A549 treated with RU486 at 1 μM for 4 hours (cell line): ENCODE measurements around the gene MIEF1. TPM values are rescaled to one million over a fixed set of nuclear protein-coding genes. Genes with fewer than 3 reads are reported as not detected.

Experiments used
- total RNA-seq: library from RNA; stranded (reverse); fragments of 200-300 nt; extraction: Qiagen RNA extraction; gene quantifications from 5 replicates; pipeline ENCODE4 v1.2.3, GENCODE V29; 2022; ENCODE audit warnings: low read depth

The MIEF1 gene
- total RNA-seq, result 21.4 to 25.7 TPM (median 24.8 TPM) in 5 replicates

DNA sequence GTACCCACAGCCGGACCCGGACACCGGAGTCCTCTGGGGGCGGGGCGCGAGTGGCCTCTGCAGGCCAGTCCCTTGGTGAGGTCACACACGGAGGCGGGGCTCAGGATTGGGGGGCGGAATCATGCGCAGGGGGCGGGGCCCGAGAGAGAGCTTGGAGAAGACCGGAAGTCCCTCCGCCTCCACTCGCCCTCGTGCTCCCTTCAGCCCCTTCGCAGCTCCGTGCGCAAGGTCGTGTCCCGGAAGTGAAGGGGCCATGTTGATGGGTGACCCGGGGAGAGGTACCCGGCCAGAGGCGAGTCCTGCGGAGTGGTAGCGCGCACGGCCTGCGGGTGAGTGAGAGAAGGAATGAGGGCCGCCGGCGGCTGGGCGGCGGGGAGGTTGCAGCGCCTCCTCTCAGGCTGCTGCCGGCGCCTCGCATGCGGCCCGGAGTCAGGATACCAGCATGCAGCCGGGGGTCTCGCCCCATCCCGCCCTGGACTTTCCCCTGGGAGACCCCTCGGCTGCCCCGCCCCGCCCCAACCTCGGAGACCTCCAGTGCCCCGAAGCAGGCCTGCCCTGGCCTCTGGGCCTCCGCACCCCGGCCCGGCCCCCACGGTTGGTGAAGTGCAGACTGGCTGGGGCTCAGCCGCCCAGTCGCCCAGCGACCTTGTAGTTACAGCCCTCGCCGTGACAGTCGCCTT is at the start of gene MIEF1:
Gene MIEF1 (plus strand): TSS at position 182 of the 680 bp plus-strand sequence. CDS start 9,005 bp downstream, outside the sequence.

DNA sequence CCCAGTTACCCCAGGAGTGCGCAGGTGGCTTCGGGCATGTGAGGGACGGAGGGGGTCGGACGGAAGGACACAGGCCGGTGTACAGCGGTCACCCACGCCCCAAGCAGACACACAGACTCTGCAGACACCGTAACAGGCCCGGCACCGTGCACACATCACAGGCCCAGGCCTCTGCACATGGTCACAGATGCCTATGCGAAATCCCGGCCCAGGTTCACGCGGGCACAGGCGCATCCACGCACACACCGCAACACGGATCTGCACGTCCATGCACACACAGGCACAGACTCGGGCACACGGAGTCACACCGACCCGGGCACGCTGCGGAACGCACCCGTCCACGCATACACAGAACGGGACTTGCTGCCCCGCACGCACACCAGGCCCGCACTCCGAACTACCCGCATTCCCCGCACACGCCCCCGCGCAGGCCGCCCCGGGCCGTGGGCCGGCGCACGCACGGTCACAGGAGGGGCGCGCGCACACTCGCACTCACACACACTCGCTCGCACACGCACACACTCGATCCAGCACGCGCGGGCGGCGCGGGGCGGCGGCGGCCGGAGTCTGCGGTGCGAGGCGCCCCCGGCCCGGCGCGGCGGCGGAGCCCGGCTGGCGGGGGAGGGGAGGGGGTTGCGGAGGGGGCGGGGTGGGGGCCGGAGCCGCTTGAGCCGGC is 45.4 kb upstream of the MIEF1 start, which contains the start of gene MGAT3:
Gene MGAT3 (plus strand): TSS at position 491 of the 676 bp plus-strand sequence. CDS start 30,336 bp downstream, outside the sequence.

DNA sequence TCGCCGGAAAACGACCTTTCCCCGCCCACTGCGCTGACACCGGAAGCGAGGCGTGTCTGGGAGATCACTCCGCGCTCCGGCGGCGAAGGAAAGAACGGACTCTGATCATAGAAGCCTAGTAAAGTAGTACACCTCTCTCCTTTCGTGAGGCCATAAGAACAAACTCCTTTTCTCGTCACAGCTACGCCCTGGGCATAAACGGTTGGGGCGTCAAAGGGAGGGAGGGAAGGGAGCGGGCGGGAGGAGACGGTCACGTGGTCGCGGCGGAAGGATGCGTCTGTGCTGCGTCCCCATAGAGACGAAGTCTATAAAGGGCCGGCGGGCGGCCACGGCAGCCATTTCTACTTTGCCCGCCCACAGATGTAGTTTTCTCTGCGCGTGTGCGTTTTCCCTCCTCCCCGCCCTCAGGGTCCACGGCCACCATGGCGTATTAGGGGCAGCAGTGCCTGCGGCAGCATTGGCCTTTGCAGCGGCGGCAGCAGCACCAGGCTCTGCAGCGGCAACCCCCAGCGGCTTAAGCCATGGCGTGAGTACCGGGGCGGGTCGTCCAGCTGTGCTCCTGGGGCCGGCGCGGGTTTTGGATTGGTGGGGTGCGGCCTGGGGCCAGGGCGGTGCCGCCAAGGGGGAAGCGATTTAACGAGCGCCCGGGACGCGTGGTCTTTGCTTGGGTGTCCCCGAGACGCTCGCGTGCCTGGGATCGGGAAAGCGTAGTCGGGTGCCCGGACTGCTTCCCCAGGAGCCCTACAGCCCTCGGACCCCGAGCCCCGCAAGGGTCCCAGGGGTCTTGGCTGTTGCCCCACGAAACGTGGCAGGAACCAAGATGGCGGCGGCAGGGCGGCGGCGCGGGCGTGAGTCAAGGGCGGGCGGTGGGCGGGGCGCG is 18.4 kb downstream of the MIEF1 start, which contains the start of gene ATF4:
Gene ATF4 (plus strand): TSS at position 337 of the 880 bp plus-strand sequence. CDS start 884 bp downstream, outside the sequence.

DNA sequence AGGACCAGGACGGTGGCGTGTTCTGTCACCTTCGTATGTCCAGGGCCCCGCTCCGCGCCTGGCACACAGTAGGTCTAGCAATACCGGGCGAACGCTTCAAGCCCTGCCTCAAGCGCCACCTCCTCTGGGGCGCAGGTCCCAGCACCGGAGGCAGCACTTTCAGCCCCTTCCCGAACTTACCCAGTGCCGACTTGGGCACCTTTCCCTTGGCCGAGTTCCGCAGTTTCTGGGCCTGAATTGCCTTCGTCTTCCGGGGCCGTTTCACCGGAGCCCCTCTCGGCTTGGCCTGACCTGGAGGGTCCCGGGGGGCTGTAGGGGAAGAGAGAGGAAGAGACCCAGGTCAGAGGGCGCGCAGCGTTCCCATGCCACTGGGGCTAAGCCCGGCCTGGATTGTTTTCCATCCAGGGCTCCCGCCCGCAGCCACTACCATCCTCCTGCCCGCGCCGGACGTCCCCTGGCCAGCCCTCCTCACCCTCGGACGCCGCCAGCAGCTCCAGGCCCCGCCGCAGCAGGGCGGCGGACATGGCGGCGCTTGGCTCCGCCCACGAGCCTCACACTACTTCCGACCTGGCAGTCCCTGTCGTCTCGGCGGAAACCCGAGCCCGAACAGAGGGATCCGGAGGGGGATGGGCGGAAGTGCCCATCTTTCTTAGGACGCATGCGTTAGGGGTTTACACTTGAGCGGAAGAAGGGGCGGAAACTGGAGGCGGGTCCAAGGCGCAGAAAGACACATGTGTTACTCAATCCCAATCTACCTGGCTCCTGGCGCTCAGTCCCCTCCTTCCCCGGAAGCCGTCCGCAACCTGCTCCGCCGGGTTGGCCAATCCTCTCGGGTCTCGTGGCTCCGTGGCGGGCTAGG is 30.4 kb downstream of the MIEF1 start, which contains the start of gene RPS19BP1:
Gene RPS19BP1 (minus strand): TSS at position 534 of the 859 bp plus-strand sequence. CDS start 10 bp downstream, at position 524.

Other genes starting within 250 kb of the MIEF1 start
- gene RPL3, start 182.7 kb upstream of the MIEF1 start, total RNA-seq, result 1,689 to 2,421 TPM (median 1,759 TPM) in 5 replicates
- gene SYNGR1, start 152.3 kb upstream of the MIEF1 start, total RNA-seq, result 9.2 to 13.7 TPM (median 10.8 TPM) in 5 replicates
- gene TAB1, start 102.5 kb upstream of the MIEF1 start, total RNA-seq, result 7.8 to 11.3 TPM (median 9.7 TPM) in 5 replicates
- gene MGAT3, start 45.3 kb upstream of the MIEF1 start, total RNA-seq, result 0.23 to 0.57 TPM (median 0.36 TPM) in 5 replicates
- 342 to 432 TPM (median 372 TPM) in 5 replicates for gene ATF4, start 18.3 kb downstream of the MIEF1 start, total RNA-seq
- 86.8 to 113 TPM (median 105 TPM) in 5 replicates for gene RPS19BP1, start 30.5 kb downstream of the MIEF1 start, total RNA-seq
- gene CACNA1I, start 68.5 kb downstream of the MIEF1 start, total RNA-seq, result 0.02 to 0.06 TPM (median 0.05 TPM) in 5 replicates